SK-N-DZ (cell line): ENCODE data around the gene SH3RF3.

ENCODE experiments used
- DNase-seq: peaks from one replicate; pipeline ENCODE4 v3.0.0-alpha.2; 2015; ENCODE audit warnings: low spot score

The SH3RF3 gene

GRCh38 chr2:109429567-109430328, 300.7 kb downstream of the SH3RF3 start:
- no peak for DNase-seq

- no peak for DNase-seq
Measured at GRCh38 chr2:109430329-109430636, 301.3 kb downstream of the SH3RF3 start.

- DNase-seq: no peak
Measured at GRCh38 chr2:109432421-109432820, 303.4 kb downstream of the SH3RF3 start.

- no peak for DNase-seq
Measured at GRCh38 chr2:109433486-109433885, 304.5 kb downstream of the SH3RF3 start.

GRCh38 chr2:109433926-109434325, 304.9 kb downstream of the SH3RF3 start:
- DNase-seq: no peak

GRCh38 chr2:109434351-109434750, 305.3 kb downstream of the SH3RF3 start:
- no peak for DNase-seq

- DNase-seq: no peak
Measured at GRCh38 chr2:109435066-109435690, 306.2 kb downstream of the SH3RF3 start.

GRCh38 chr2:109435901-109436598, 307.0 kb downstream of the SH3RF3 start:
- DNase-seq: no peak

GRCh38 chr2:109436610-109437225, 307.7 kb downstream of the SH3RF3 start:
- no peak for DNase-seq

- no peak for DNase-seq
Measured at GRCh38 chr2:109437325-109438090, 308.5 kb downstream of the SH3RF3 start.

- DNase-seq: no peak
Measured at GRCh38 chr2:109438146-109438545, 309.1 kb downstream of the SH3RF3 start.

GRCh38 chr2:109438773-109439389, 309.9 kb downstream of the SH3RF3 start:
- no peak for DNase-seq

GRCh38 chr2:109439390-109439786, 310.4 kb downstream of the SH3RF3 start:
- DNase-seq: no peak

- no peak for DNase-seq
Measured at GRCh38 chr2:109439986-109440385, 311.0 kb downstream of the SH3RF3 start.

GRCh38 chr2:109440499-109441156, 311.6 kb downstream of the SH3RF3 start:
- no peak for DNase-seq

- no peak for DNase-seq
Measured at GRCh38 chr2:109442715-109443319, 313.8 kb downstream of the SH3RF3 start.

GRCh38 chr2:109444916-109445315, 315.9 kb downstream of the SH3RF3 start:
- DNase-seq: no peak

- no peak for DNase-seq
Measured at GRCh38 chr2:109446278-109447131, 317.5 kb downstream of the SH3RF3 start.

GRCh38 chr2:109447251-109447661, 318.3 kb downstream of the SH3RF3 start:
- DNase-seq: peak; percentile 35
